Measurements from ENCODE around the gene SMC4.
A peak's percentile ranks its signal among the peaks of the same experiment; 100 is the strongest.

The SMC4 gene

GRCh38 chr3:160398820-160399124 lies 678 bp upstream of the SMC4 start:
- DNase-seq: no peak

- no peak for DNase-seq
These were observed 716 bp downstream of the SMC4 start for GRCh38 chr3:160400030-160400701.

- no peak for DNase-seq
These were observed 1.3 kb downstream of the SMC4 start for GRCh38 chr3:160400702-160401150.

- peak; percentile 5 for DNase-seq
These were observed 2.0 kb downstream of the SMC4 start for GRCh38 chr3:160401291-160402095.

- no peak for DNase-seq
These were observed 3.0 kb downstream of the SMC4 start for GRCh38 chr3:160402221-160403027.

GRCh38 chr3:160403028-160403545 lies 3.6 kb downstream of the SMC4 start:
- DNase-seq: no peak

GRCh38 chr3:160403796-160404470 lies 4.5 kb downstream of the SMC4 start:
- no peak for DNase-seq

- no peak for DNase-seq
These were observed 10.6 kb downstream of the SMC4 start for GRCh38 chr3:160409812-160410610.

- no peak for DNase-seq
These were observed 13.0 kb downstream of the SMC4 start for GRCh38 chr3:160412477-160412876.

GRCh38 chr3:160413613-160414248 lies 14.3 kb downstream of the SMC4 start:
- peak; percentile 60 for DNase-seq

GRCh38 chr3:160417311-160417710 lies 17.9 kb downstream of the SMC4 start:
- DNase-seq: no peak

GRCh38 chr3:160427832-160428424 lies 28.5 kb downstream of the SMC4 start:
- DNase-seq: no peak

GRCh38 chr3:160434071-160434470 lies 34.6 kb downstream of the SMC4 start:
- DNase-seq: no peak

- no peak for DNase-seq
These were observed 35.6 kb downstream of the SMC4 start for GRCh38 chr3:160435095-160435494.

- DNase-seq: no peak
These were observed 36.3 kb downstream of the SMC4 start for GRCh38 chr3:160435747-160436146.

GRCh38 chr3:160437083-160437455 lies 37.6 kb downstream of the SMC4 start:
- no peak for DNase-seq

- DNase-seq: no peak
These were observed 41.2 kb downstream of the SMC4 start for GRCh38 chr3:160440687-160441086.

GRCh38 chr3:160444411-160444810 lies 45.0 kb downstream of the SMC4 start:
- no peak for DNase-seq

- DNase-seq: no peak
These were observed 46.4 kb downstream of the SMC4 start for GRCh38 chr3:160445854-160446253.

GRCh38 chr3:160446522-160447056 lies 47.1 kb downstream of the SMC4 start:
- DNase-seq: no peak

- no peak for DNase-seq
These were observed 48.1 kb downstream of the SMC4 start for GRCh38 chr3:160447544-160447943.

All from NCI-H345 (cell line).